CD14-positive monocyte (primary cell): ENCODE results near the gene CAMTA1. TPM values are rescaled to one million over a fixed set of nuclear protein-coding genes. Genes with fewer than 3 reads are reported as not detected.

ENCODE experiments used
- DNase-seq, 3 donors: peaks; one replicate each; pipeline ENCODE4 v3.0.0-alpha.2; 2011 to 2022
- H2AFZ ChIP-seq: 2 replicates; pipeline ENCODE4 v1.6.0; 2012; ENCODE audit warnings: mild to moderate bottlenecking, low read depth, low read length, inconsistent platforms; ENCODE audit not compliant: insufficient read depth, poor library complexity, severe bottlenecking
- H3K27ac ChIP-seq, 2 donors: 1 replicate in 1 of 2; 2 replicates in 1 of 2; pipeline ENCODE4 v1.5.1; 2012 to 2013; ENCODE audit warnings: low read length in 2 of 2, control low read depth in 1 of 2, inconsistent platforms in 1 of 2, low read depth in 1 of 2, mild to moderate bottlenecking in 1 of 2
- H3K27me3 ChIP-seq, 2 donors: one replicate each; pipeline versions ENCODE4 v1.6.0 to v1.6.1; 2011 to 2013; ENCODE audit warnings: low read length in 2 of 2; ENCODE audit not compliant: control insufficient read depth in 2 of 2, insufficient read depth in 2 of 2
- H3K36me3 ChIP-seq, 2 donors: replicated peaks in 1 of 2; 1 replicate in 1 of 2; 2 replicates in 1 of 2; pipeline versions ENCODE4 v1.5.1 to v1.6.1; 2012 to 2013; ENCODE audit warnings: low read length in 2 of 2, control low read depth in 1 of 2, inconsistent platforms in 1 of 2, mild to moderate bottlenecking in 1 of 2; ENCODE audit not compliant: insufficient read depth in 2 of 2, control insufficient read depth in 1 of 2
- H3K4me1 ChIP-seq, 2 donors: 1 replicate in 1 of 2; 2 replicates in 1 of 2; pipeline versions ENCODE4 v1.5.1 to v1.6.1; 2012 to 2013; ENCODE audit warnings: low read length in 2 of 2, control low read depth in 1 of 2, inconsistent platforms in 1 of 2, mild to moderate bottlenecking in 1 of 2, moderate library complexity in 1 of 2; ENCODE audit not compliant: insufficient read depth in 2 of 2, control insufficient read depth in 1 of 2
- H3K4me2 ChIP-seq: replicated peaks from 2 replicates; pipeline ENCODE3; 2012; ENCODE audit warnings: low read length, moderate library complexity, mild to moderate bottlenecking; ENCODE audit not compliant: poor library complexity, severe bottlenecking; ENCODE audit errors: extremely low read depth
- H3K4me3 ChIP-seq, 3 experiments: fragments of 200-600 bp in 1 of 3; sonication (generic) in 1 of 3; replicated peaks in 1 of 3; 1 replicate in 2 of 3; 2 replicates in 1 of 3; pipeline ENCODE4 v1.5.1; 2011 to 2013; ENCODE audit warnings: low read length in 3 of 3, mild to moderate bottlenecking in 3 of 3, control low read depth in 2 of 3, low read depth in 2 of 3, inconsistent platforms in 1 of 3, moderate library complexity in 1 of 3
- H3K79me2 ChIP-seq: 2 replicates; pipeline ENCODE4 v1.6.0; 2012; ENCODE audit warnings: mild to moderate bottlenecking, control low read depth, inconsistent platforms, low read length, moderate library complexity; ENCODE audit not compliant: insufficient read depth
- H3K9ac ChIP-seq: 2 replicates; pipeline ENCODE4 v1.6.0; 2017; ENCODE audit warnings: low read length, mild to moderate bottlenecking; ENCODE audit not compliant: insufficient read depth, poor library complexity, severe bottlenecking
- H3K9me3 ChIP-seq, 2 donors: replicated peaks in 1 of 2; 1 replicate in 1 of 2; 2 replicates in 1 of 2; pipeline versions ENCODE4 v1.5.1 to v1.6.1; 2012 to 2013; ENCODE audit warnings: low read length in 2 of 2, control low read depth in 1 of 2; ENCODE audit not compliant: control insufficient read depth in 1 of 2, insufficient read depth in 1 of 2
- H4K20me1 ChIP-seq: 2 replicates; pipeline ENCODE4 v1.6.0; 2012; ENCODE audit warnings: mild to moderate bottlenecking, low read length, control low read depth, moderate library complexity; ENCODE audit not compliant: insufficient read depth
- H3K27ac Mint-ChIP-seq, 7 donors: one replicate each; pipeline ENCODE4 v1.8.0; 2020; ENCODE audit warnings: mild to moderate bottlenecking in 7 of 7, mixed read lengths in 7 of 7, moderate library complexity in 6 of 7, inconsistent platforms in 2 of 7
- H3K27me3 Mint-ChIP-seq, 3 donors: one replicate each; pipeline ENCODE4 v1.8.0; 2021 to 2022; ENCODE audit warnings: low read depth in 3 of 3, mild to moderate bottlenecking in 3 of 3, mixed read lengths in 3 of 3, moderate library complexity in 3 of 3, inconsistent platforms in 1 of 3
- H3K36me3 Mint-ChIP-seq, 2 donors: one replicate each; pipeline ENCODE4 v1.8.0; 2020; ENCODE audit warnings: mixed read lengths in 2 of 2, inconsistent platforms in 1 of 2, mild to moderate bottlenecking in 1 of 2
- H3K4me1 Mint-ChIP-seq: one replicate; pipeline ENCODE4 v1.8.0; 2020; ENCODE audit warnings: mild to moderate bottlenecking, mixed read lengths
- H3K4me3 Mint-ChIP-seq, 2 donors: one replicate each; pipeline ENCODE4 v1.8.0; 2020; ENCODE audit warnings: mild to moderate bottlenecking in 2 of 2, mixed read lengths in 2 of 2, moderate library complexity in 1 of 2
- H3K9me3 Mint-ChIP-seq, 7 donors: one replicate each; pipeline ENCODE4 v1.8.0; 2020 to 2022; ENCODE audit warnings: mixed read lengths in 7 of 7, mild to moderate bottlenecking in 6 of 7, moderate library complexity in 6 of 7, inconsistent platforms in 2 of 7
- WGBS: methylation state at CpG from one replicate; pipeline ENCODE4 v1.1.5; 2013; ENCODE audit warnings: missing lambda C conversion rate; ENCODE audit not compliant: insufficient coverage; 5-methylcytosine and 5-hydroxymethylcytosine counted together
- intact Hi-C, 2 donors: fragments of 100-400 bp; cut with micrococcal nuclease; formaldehyde crosslinking; loops; one replicate each; pipeline versions ENCODE4 v1.15.0 to v1.15.1; 2023
- polyA plus RNA-seq, 3 donors: library from polyadenylated mRNA; depleted of rRNA in 1 of 3; unstranded in 2 of 3; stranded (reverse) in 1 of 3; fragments of 300-500 nt in 2 of 3; fragments of >200 nt in 1 of 3; fragmentation: Illumina TruSeq in 2 of 3; gene quantifications; 1 replicate in 2 of 3; 2 replicates in 1 of 3; pipeline ENCODE4 v1.2.3, GENCODE V29; 2012 to 2021
- TF ChIP-seq, protein P1 (sequence below): fragments of 200-600 bp; IDR thresholded peaks from one replicate; pipeline ENCODE4 v1.8.0; 2022; ENCODE audit warnings: antibody characterized with exemption, mild to moderate bottlenecking

The CAMTA1 gene
- polyA plus RNA-seq, 3 donors, result 52.0 to 89.6 (median 78.3) TPM

DNA sequence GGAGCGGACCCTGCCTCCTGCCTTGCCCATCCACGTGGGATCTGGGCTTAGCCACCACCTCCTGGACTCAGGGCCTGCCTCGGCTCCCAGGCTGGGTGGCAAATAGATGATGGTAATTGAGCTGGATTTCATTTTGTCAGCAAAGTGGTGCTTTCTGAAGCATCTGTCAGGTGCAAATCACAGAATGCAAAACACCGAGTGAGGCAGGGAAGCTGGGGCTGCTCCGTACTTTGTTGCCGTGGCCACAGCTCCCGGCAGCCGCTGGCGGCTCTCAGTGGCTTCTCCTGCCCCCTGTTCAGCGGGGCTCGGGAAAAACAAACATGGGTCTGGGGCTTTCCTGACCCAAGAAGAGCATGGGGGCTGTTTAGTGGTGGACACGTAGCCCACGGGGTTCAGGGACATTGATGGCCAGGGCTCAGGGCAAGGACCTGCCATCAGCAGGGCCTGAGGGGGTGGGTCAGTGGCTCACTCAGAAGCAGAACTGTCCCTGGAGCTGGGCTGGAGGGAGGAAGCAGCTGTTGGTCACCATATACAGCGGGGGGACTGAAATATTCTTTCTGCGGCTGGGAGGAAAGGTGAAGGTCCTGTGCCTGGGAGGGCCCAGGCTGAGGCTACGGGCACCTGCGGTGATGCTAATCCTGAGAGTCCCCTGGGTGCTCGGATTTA lies 855.8 kb downstream of the CAMTA1 start:
- H3K79me2 ChIP-seq, result no peaks in the 10 kb centered on the region
- H3K27me3 Mint-ChIP-seq, result peaks cover 0 to 3% (median 0%) of the 10 kb centered on the region in 3 donors
- WGBS, result 95% methylated on average over 15 of the region's 18 CpGs
- no peak overlapping the region for H3K4me3 Mint-ChIP-seq
- H3K27me3 ChIP-seq, result no peaks in the 10 kb centered on the region
- no peak overlapping the region for H3K27ac ChIP-seq
- no peak overlapping the region for H3K4me3 ChIP-seq
- peaks cover 0 to 3% (median 0%) of the 10 kb centered on the region in 7 donors for H3K9me3 Mint-ChIP-seq
- intact Hi-C loops, result loop anchor here in 1 of 2 donors (10.0 kb wide), 1 partner anchor 596 kb away; no protein-coding TSS in a partner anchor
- TF ChIP-seq, protein P1, sequence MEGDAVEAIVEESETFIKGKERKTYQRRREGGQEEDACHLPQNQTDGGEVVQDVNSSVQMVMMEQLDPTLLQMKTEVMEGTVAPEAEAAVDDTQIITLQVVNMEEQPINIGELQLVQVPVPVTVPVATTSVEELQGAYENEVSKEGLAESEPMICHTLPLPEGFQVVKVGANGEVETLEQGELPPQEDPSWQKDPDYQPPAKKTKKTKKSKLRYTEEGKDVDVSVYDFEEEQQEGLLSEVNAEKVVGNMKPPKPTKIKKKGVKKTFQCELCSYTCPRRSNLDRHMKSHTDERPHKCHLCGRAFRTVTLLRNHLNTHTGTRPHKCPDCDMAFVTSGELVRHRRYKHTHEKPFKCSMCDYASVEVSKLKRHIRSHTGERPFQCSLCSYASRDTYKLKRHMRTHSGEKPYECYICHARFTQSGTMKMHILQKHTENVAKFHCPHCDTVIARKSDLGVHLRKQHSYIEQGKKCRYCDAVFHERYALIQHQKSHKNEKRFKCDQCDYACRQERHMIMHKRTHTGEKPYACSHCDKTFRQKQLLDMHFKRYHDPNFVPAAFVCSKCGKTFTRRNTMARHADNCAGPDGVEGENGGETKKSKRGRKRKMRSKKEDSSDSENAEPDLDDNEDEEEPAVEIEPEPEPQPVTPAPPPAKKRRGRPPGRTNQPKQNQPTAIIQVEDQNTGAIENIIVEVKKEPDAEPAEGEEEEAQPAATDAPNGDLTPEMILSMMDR, result no peak
- no peaks in the 10 kb centered on the region for H4K20me1 ChIP-seq
- no peaks in the 10 kb centered on the region for H3K36me3 ChIP-seq
- H3K4me2 ChIP-seq, result no peak overlapping the region
- no peak overlapping the region for H3K9ac ChIP-seq
- H3K27ac Mint-ChIP-seq, result no peak overlapping the region
- H3K36me3 Mint-ChIP-seq, result no peaks in the 10 kb centered on the region
- H3K4me1 ChIP-seq, result no peaks in the 10 kb centered on the region
- H3K4me1 Mint-ChIP-seq, result no peaks in the 10 kb centered on the region
- DNase-seq, result no peak
- H3K9me3 ChIP-seq, result no peaks in the 10 kb centered on the region
- no peak overlapping the region for H2AFZ ChIP-seq

- no peaks in the 10 kb centered on the region for H4K20me1 ChIP-seq
- H3K79me2 ChIP-seq, result no peaks in the 10 kb centered on the region
- DNase-seq, result no peak
- Mint-ChIP-seq H3K9me3 (peaks cover 0 to 3% (median 0%) of the 10 kb centered on the region in 7 donors), H3K4me1 (no peaks in the 10 kb centered on the region), H3K4me3 (no peak overlapping the region), H3K27me3 (peaks cover 0 to 3% (median 0%) of the 10 kb centered on the region in 3 donors), H3K36me3 (no peaks in the 10 kb centered on the region), H3K27ac (no peak overlapping the region)
- no peak overlapping the region for H2AFZ ChIP-seq
- no peak overlapping the region for H3K9ac ChIP-seq
- intact Hi-C loops, result loop anchor here in 1 of 2 donors (10.0 kb wide), 1 partner anchor 597 kb away; no protein-coding TSS in a partner anchor
- no peaks in the 10 kb centered on the region for H3K36me3 ChIP-seq
- no peaks in the 10 kb centered on the region for H3K9me3 ChIP-seq
- H3K27me3 ChIP-seq, result no peaks in the 10 kb centered on the region
- TF ChIP-seq, protein P1, result no peak
- WGBS, result 74% methylated on average over 18 of the region's 18 CpGs
- H3K4me3 ChIP-seq, result no peak overlapping the region
- H3K27ac ChIP-seq, result no peak overlapping the region
- no peaks in the 10 kb centered on the region for H3K4me1 ChIP-seq
- H3K4me2 ChIP-seq, result no peak overlapping the region
Measured at GRCh38 chr1:7641587-7642417, 856.5 kb downstream of the CAMTA1 start.
